GM21619 (cell line): ENCODE measurements around the gene SNAP23.

Source experiments
- ATAC-seq: cut with Tn5 transposase; IDR thresholded peaks from one replicate; pipeline ENCODE4 v1.9.1; 2021; ENCODE audit not compliant: unreplicated experiment

The SNAP23 gene

DNA sequence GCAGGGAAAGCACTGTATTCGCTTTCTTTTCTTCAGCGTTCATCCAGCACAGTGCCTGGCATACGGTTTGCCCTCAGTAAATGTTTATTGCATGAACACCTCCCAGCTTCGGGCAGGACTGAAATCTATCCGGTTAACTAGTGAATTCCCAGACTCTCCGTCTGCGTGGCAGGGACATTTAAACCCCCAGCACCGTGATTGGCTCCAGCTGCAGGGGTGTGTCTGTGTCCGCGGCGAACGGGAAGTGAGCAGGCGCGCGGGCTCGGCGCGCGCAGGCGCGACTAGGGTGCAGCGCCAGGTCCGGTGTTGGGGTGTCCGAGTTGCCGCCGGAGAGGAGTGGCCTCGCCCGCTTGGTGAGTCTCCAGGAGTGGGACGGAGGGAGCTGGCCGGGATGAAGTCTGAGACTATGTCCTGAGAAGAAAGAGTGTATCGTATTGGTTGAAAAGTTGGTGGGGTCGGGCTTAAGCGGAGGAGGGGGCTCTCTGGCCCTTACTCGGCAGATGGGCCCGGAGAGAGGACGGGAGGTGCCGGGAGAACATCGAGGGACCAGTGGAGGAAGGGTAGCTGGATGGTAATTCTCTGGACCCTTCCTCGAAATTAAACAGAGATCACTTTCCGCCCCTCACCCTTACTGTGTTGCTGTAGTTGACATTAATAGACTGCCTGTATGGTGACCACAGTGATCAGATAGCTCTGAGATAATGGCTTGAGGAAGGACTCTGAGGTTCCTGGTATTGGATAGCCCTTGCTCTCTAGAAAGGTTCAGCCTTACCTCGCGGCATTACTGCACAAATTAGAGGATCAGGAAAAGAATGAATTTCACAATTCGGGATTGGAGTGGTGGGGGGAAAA, at the start of gene SNAP23:
TSS of gene SNAP23 (plus strand) at position 274 of the 852 bp plus-strand sequence. CDS start 16,213 bp downstream, outside the sequence.
- peak; percentile 71 for ATAC-seq

GRCh38 chr15:42447599-42447998, 47.8 kb upstream of the SNAP23 start:
- ATAC-seq, result no peak

DNA sequence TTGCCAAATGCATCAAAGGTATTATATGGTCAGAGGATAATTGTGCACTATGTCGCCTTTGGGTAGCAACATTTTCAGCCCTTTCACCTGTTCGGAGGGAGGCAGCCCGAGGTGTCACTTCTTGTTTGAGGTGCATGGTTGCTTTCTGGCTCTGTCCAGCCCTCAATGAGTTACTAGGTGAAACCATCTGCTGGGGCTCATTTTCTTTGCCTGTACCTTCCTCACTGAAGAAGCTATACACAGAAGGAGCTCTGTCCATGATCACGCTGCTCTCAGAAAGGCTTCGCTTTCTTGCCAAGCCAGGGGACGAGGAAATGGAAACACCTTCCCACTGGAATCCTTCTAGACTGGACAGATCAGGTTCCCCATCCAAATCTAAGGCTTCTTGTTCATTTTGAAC, 47.2 kb upstream of the SNAP23 start:
- ATAC-seq, result no peak

GRCh38 chr15:42449770-42450424, 45.5 kb upstream of the SNAP23 start:
- no peak for ATAC-seq

GRCh38 chr15:42450425-42450790, 45.0 kb upstream of the SNAP23 start:
- ATAC-seq, result no peak

DNA sequence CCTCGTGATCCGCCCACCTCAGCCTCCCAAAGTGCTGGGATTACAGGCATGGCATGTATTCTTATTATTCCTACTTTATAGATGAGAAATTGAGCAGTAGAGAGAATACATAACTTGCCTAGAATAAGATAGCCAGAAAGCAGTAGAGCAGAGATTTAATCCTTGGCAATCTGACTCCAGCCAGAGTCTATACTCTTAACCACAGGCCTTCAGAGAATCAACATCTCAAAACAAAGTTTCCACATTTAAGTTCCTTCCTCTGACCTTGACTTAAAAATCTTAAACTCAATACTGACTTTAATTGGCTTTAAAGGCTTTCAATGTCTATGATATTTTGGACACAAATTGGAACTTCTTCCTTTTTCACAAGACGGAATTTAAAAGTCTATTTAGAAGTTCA, 41.6 kb upstream of the SNAP23 start:
- no peak for ATAC-seq

DNA sequence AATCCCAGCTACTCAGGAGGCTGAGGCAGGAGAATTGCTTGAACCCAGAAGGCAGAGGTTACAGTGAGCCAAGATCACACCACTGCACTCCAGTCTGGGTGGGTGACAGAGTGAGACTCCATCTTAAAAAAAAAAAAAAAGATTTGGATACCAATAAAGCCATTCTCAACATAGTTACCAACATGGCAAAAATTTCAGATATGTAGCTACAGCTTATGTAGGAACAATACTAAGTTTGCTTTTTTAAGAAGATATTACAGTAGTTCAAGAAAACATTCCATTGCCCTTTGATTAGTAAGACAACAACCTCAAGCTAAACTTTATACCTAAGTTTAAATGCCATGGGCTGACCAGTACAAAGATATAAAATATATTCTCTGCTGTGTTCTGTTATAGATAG, 38.9 kb upstream of the SNAP23 start:
- ATAC-seq, result no peak

- ATAC-seq, result no peak
Observed at GRCh38 chr15:42456971-42457370, 38.5 kb upstream of the SNAP23 start.

DNA sequence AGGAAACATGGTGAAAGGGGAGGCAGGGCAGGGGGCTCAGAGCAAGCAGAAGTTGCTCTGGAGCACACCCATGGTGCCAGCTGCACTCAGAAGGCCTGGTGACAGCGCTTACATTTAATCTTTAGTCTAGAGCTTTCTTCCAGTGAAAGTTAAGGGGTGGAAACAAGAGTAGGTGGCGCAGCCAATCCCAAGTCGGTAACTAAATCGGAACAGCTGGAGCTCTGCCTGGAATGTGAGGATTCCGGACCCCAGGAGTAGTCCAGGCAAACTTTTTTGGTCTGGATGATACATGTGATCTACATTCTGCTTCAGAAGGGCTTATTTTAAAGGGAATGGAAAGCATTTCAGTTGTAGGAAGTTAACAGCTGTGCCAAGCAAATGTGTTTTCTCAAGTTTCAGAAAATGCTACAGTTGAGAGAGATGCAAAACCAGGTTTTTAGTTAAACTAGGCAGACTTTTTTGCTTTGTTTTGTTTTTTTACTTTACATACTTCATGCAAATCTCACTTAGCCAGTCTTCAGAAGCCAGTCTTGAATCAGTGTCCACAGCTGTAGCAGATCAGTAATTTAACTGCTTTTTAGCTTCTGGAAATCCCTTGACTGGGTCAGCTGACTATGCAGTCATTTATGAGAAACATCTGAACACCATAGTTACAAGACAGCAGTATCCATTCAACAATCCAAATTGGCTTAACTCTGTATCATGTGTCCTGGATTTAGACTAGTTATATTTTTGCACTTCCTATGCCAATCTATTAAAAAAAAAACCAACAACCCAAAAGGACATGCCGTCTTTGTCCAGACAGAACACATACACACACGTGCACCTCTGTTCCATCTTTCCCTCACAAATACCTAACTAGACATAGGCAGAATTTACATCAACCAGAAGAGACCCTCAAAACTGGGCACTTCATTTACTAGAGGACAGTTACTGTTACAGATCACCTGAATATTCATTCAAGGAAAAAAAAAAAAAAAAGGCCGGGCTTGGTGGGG, 37.7 kb upstream of the SNAP23 start:
- peak; percentile 76 for ATAC-seq

- ATAC-seq, result no peak
Observed at GRCh38 chr15:42461261-42461660, 34.2 kb upstream of the SNAP23 start.

DNA sequence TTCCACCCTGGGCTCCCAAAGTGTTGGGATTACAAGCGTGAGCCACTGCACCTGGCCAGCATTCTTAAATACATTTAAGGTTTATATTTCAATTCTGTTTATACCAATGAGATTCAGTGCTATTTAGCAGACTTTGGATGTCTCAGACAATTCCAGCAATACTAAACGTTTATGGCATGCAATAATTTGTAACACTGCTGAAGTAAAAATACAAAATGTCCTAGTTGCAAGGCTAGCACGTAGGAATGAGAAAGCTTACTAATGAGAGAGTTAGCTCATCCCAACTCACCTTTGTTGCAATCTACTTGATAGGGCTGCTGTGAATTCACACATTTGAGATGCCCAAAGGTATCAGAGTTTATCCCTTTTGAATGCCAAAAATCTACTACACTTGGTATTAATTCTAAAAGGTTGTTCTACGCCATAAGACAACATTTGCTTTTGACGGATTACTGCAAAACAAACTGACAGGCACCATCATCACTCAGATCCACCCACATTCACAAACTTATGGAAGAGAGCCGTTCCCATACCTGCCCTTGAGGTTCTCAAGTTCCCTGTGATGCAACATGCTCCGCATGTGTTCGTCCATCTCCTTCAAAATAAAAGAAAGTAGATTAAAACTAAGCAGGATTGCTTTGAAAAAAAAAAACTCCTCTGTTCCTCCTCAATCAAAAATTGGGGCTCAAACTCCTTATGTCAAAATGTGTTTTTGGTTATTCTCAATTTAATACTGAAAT, 29.7 kb upstream of the SNAP23 start:
- ATAC-seq, result no peak

DNA sequence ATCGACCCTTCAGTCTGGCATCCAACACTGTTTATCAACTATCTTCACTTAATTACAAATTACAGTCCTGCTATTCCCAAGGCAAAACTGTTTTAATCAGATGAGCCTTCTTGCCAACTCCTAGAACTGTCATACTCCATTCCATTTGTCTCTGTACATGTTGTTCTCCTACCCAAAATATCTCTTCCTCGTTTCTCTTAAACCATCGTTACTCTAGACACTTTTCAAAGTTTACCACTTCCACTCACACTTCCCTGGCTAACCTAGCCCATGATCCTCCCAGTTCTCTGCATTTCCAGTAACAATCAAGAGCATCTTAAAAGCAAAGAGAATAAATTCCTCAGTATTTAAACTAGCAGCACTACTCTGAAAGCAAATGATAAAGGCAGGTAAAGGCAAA, 24.4 kb upstream of the SNAP23 start:
- ATAC-seq, result no peak

DNA sequence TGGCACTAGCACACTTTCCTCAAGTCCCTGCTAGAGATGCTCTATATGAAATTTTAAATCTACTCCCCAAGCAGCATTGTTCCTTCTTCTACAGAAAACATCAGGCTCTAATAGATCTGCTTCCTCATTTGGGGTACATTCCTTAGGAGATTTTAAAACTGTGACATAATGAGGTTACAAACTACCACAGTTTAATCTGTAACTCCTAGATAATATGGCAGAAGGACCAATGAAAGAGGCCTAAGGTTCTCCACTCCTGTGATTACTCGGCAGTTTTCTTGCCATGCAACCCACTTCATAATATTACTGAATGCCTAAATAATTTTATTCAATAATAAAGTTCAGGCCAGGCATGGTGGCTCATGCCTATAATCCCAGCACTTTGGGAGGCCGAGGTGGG, 20.6 kb upstream of the SNAP23 start:
- no peak for ATAC-seq

GRCh38 chr15:42482701-42483100, 12.7 kb upstream of the SNAP23 start:
- no peak for ATAC-seq

DNA sequence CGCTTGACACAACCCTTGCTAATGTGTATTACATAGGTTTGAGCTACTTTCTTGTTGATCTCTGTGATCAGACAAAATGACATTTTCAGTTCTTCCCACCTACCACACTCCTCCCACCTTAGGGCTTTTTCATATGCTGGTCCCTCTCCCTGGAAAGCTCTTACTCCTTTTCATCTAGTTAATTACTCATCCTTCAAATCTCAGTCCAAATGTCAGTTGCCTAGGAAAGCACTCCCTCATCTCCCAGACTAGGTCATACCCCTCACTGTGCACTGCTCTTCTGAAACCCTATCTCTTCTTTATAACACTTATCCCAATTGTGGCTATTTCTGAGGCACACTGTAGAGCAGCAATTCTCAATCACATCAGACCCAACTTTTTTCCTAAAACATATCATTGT, 11.8 kb upstream of the SNAP23 start:
- no peak for ATAC-seq

GRCh38 chr15:42490291-42490670, 5.2 kb upstream of the SNAP23 start:
- peak; percentile 5 for ATAC-seq

DNA sequence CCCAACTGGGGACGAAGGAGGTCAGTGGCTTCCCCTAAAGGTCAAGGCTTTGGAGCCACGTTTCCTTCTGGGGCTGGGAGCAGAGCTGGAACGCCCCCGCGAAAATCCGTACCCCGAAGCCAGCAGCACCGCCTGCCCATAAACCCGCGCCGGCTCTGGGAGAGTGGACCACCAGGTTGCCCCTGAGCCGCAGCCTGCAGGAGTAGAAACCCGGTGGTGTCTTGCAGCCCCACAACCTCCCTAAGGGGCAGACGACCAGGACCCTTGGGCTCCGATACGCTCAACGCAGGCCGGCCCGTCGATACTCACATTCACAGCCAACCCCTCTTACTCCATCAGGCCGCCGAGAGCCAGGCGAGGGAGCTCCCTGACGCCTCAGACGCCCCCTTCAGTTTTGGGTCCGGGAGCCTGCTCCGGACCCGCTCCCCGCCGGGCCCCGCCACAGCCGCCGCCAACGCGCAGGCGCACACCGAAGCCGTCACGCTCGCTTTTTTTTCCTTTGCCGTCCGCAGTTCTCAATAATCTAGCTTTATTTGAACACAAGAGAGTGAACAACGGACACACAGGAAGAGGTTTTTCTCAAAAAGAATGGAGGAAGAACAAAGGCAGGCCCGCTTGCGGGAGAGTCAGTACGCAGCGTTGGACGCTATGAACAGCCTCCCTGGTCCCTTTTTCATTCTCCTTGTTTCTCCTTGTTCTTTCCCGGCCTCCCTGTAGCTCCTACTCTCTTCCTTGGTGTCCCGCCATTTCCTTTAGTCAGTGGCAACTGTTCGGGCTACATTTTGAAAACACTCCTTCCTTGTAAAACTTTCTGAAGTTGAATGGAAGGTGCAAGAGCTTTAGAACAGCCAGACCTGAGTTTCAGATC, 4.5 kb upstream of the SNAP23 start, which contains the start of gene ZNF106:
TSS of gene ZNF106 (minus strand) at position 471 of the 868 bp plus-strand sequence. CDS start 18,852 bp downstream, outside the sequence.
- ATAC-seq, result peak; percentile 38

DNA sequence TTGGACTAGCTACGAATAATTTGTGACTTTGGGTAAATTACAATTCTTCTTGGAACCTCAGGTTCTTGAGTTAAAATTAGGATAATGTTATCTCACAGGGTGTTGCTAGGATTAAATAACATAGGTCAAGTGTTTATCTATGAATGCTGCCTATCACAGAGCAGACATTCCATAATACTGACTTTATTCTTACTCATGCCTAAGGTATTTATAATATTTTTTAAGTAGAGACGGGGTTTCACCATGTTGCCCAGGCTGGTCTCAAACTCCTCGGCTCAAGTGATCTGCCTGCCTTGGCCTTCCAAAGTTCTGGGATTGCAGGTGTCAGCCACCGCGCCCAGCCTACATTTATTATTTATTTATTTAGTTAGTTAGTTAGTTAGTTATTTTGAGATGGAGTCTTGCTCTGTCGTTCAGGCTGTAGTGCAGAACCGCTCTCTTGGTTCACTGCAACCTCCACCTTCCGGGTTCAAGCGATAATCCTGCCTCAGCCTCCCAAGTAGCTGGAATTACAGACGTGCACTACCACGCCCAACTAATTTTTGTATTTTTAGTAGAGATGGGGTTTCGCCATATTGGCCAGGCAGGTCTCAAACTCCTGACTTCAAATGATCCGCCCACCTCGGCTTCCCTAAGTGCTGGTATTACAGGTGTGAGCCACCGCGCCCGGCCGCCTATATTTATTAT, 3.8 kb upstream of the SNAP23 start:
- ATAC-seq, result no peak

- ATAC-seq, result no peak
Observed at GRCh38 chr15:42493679-42494078, 1.8 kb upstream of the SNAP23 start.
